IPS DF 4.7 (cell line): Measurements from ENCODE around the gene GIMAP7.

Experiments
- DNase-seq: peaks from one replicate; pipeline ENCODE4 v3.0.0-alpha.2; 2013; ENCODE audit warnings: low spot score; ENCODE audit errors: extremely low read depth

Gene GIMAP7

GRCh38 chr7:150511048-150511447 is 3.6 kb upstream of the GIMAP7 start:
- DNase-seq: no peak

GRCh38 chr7:150513758-150514157 is 914 bp upstream of the GIMAP7 start:
- DNase-seq: no peak

DNA sequence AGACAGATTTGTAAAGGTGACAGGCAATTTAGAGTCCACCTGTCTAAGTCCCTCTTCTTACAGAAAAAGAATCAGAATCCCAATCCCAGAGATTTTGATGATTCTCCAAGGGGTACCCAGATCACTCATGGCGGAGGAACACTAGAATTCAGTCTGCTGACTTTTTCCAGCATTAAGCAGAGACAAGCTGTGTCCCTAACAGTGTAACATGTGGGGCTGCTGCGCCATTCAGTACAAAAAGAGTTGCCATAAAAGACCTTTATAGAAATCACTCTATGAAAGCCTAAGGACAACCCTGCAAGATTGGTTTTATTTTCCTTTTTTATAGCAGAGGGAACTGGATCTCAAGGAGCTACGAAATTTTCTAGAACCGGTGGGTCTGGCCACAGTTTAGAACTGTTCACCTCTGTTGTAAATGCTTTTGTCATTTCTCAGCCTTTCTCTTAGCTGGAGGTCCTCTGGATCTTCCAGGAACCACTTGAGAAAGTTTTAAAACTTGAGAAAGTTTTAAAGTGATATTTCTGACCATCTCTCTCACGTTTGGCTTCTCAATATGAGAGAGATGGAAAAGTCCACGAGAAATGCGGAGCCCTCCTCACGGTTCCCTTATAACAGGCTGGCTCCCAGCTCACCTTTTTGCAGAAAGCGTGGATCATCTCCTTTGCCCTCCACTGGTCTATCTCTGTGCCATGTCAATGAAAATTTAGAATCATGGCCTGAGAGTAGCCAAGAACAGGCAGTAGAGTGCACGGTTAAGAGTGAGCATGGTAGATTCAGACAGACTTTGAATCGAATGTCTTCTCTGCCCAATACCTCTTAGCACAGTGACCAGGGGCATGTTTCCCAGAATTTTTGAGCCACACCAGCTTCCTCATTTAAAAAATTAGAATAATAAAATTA is 826 bp downstream of the GIMAP7 start:
- no peak for DNase-seq

GRCh38 chr7:150516956-150517745 is 2.5 kb downstream of the GIMAP7 start:
- no peak for DNase-seq

GRCh38 chr7:150519310-150519709 is 4.6 kb downstream of the GIMAP7 start:
- DNase-seq: no peak

DNA sequence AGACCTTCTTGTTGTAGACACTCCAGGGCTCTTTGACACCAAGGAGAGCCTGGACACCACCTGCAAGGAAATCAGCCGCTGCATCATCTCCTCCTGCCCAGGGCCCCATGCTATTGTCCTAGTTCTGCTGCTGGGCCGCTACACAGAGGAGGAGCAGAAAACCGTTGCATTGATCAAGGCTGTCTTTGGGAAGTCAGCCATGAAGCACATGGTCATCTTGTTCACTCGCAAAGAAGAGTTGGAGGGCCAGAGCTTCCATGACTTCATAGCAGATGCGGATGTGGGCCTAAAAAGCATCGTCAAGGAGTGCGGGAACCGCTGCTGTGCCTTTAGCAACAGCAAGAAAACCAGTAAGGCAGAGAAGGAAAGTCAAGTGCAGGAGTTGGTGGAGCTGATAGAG is 5.5 kb downstream of the GIMAP7 start:
- DNase-seq: no peak

GRCh38 chr7:150522931-150523330 is 8.3 kb downstream of the GIMAP7 start:
- DNase-seq: peak; percentile 2

DNA sequence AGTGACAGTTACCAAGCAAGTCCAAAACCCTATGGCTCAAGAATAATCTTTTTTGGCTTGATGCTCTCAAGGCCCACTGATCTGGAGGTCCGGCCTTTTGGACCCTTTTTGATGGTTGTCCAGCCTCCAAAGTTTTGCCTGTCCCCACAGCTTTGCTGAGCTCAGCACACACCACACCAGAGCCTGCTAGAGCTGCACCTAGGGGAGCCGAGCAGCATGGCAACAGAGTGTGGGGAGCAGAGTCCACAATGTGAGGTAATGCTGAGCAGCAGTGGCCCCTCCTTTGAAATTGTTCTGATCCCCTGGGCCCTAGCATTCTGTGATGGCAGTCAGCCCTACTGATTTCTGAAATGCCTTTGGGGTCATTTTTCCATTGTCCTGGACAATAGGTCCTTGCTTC is 9.3 kb downstream of the GIMAP7 start:
- DNase-seq: no peak

DNA sequence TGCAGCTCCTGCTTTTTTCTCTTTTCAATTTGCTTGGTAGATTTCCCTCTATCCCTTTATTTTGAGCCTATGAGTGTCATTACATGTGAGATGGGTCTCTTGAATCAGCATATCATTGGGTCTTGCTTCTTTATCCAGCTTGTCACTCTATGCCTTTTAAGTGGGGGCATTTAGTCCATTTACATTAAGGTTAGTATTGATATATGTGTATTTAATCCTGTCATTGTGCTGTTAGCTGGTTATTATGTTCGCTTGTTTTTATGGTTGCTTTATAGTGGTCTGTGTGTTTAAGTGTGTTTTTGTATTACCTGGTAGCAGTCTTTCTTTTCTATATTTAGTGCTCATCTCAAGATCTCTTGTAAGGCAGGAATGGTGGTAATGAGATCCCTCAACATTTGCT is 17.0 kb downstream of the GIMAP7 start:
- DNase-seq: no peak

DNA sequence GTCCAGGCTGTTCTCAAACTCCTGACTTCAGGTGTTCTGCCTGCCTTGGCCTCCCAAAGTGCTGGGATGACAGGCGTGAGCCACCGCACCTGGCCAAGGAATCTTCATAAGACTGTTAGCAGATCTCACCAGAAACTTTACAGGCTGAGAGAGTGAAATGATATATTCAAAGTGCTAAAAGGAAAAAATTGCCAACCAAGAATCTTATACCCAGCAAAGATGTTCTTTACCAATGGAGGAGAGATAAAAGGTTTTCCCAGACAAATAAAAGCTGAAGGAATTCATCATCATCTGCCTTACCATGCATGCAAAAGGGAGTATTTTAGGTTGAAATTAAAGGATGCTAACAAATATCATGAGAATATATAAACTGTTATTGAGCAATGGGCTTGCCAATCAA is 23.6 kb downstream of the GIMAP7 start:
- no peak for DNase-seq

DNA sequence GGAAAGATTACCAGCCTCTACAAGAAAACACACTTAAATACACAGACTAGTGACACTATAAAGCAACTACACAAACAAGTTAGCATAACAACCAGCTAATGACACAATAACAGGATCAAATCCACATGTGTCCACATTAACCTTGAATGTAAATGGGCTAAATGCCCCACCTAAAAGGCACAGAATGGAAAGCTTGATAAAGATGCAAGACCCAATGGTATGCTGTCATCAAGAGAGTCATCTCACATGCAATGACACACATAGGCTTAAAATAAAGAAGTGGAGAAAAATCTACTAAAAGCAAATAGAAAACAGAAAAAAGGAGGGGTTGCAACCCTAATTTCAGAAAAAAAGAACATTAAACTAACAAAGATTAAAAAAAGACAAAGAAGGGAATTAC is 38.5 kb downstream of the GIMAP7 start:
- no peak for DNase-seq

DNA sequence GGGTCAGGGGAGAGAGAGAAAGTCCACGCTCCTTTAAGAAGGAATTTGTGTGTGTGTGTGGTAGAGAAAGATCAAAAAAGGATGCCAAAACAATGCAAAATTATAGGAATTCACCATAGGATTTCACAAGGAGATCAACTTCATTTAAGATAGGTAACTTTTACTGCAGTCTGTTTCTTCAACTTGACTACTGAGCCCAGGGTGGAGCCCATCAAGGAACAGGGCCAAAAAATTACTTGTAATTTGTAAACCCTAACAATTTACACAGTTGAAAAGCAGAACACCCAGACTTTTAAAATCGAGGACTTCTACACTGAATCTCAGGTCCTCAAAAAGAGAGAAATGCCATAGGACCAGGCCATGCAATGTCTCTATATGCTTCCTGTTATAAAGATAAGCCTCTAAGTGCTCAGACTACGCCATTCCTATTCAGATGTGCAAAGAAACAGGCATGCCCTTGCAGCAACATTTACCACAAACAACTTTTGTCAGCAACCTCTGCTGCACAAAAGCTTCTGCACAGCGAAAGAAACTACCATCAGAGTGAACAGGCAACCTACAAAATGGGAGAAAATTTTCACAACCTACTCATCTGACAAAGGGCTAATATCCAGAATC is 42.0 kb downstream of the GIMAP7 start:
- no peak for DNase-seq

- no peak for DNase-seq
These were observed 45.8 kb downstream of the GIMAP7 start for GRCh38 chr7:150560486-150560885.

DNA sequence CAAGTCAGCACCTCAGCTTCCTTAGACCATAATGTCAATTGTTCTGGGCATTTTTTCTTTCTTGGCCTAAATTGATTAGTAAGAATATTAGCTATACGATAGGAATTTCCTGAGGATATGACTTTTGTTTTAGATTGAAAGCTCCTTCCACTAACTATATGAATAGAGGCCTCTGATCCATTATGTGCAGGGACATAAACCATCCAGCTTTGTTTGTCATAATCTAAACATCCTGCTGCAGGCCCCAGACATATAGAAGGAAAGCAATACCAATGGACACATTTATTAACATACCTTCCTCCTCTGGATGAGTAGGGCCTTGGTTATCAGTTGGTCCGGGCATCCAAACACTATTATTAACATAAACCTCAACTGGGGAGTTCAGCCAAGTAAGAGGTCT is 48.2 kb downstream of the GIMAP7 start:
- no peak for DNase-seq

DNA sequence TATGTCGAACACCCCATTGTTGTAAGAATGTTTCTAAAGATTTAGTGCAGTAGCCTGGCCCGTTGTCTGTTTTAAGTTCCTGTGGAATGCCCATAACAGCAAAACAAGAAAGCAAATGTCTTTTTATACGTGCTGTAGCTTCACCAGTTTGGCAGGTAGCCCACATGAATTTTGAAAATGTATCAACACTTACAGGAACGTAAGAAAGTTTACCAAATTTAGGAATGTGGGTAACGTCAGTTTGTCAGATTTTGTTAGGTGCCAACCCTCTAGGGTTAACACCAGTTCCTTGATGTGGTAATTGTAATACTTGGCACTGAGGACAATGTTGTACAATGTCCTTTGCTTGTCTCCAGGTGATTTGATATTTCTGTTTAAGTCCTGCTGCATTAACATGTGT is 49.3 kb downstream of the GIMAP7 start:
- DNase-seq: no peak

- DNase-seq: no peak
These were observed 49.9 kb downstream of the GIMAP7 start for GRCh38 chr7:150564566-150564965.

- no peak for DNase-seq
These were observed 50.6 kb downstream of the GIMAP7 start for GRCh38 chr7:150565239-150565638.

GRCh38 chr7:150566123-150566522 is 51.5 kb downstream of the GIMAP7 start:
- DNase-seq: peak; percentile 9

GRCh38 chr7:150566572-150566971 is 51.9 kb downstream of the GIMAP7 start:
- DNase-seq: no peak

GRCh38 chr7:150567169-150567568 is 52.5 kb downstream of the GIMAP7 start, which contains the start of gene GIMAP4:
Gene GIMAP4, plus strand, starts transcription at chr7:150567390. Its CDS starts 2,512 bp downstream, at chr7:150569902.
- DNase-seq: no peak

DNA sequence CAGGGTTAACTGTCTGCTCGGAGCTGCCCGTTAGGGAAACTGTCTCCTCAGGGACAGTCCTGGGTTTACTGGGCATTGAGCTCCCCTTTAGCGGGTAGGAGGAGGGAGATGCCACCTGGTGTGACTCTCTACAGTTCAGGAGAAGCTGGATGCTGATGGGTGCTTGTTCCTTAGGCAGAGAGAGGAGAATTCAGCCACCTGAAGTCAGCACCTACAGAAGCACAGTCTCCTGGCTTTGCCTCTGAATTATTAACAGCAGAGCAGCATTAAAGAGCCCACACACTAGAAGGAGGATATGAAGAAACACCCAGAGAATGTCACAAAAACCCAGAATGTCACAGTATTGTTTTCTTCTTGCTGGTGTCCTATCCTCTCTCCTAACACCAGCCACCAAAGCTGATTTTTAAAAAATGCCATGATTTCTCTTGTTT is 53.2 kb downstream of the GIMAP7 start:
- DNase-seq: no peak

DNA sequence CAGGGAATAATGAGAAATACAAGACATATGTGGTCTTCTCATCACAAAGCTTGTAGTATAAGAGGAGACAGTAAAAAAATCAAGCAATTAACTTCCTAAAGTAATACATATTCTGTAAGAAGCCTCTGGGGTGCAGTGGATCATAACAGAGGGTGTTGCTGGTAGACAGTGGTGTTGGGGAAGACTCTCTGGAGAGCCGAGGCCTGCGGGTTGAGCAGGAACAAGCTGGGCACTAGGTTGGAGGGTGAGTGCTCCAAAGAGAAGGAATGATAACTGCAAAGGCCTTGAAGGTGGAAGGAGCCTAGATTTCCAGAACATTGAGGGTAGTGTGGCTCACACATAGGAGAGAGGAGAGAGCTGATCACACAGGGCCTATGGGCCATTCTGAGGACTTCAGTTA is 54.0 kb downstream of the GIMAP7 start:
- no peak for DNase-seq
